ENCODE measurements around the gene NOVA2.

GRCh38 chr19:45938733-45939319 lies 34.8 kb downstream of the NOVA2 start:
- TF ChIP-seq RBM14 (IDR thresholded peaks at IDR 0.05; ENCODE audit: borderline replicate concordance, insufficient read depth, low read depth, low read length) (no peak), ZNF511 (CRISPR knock-in tag; IDR thresholded peaks at IDR 0.05) (no peak), NCOA1 (IDR thresholded peaks at IDR 0.05; ENCODE audit: low read depth) (peak; percentile 73; the same call in 1 of the 2 replicates), CTCF (IDR thresholded peaks at IDR 0.05 in 2 of 3, conservative IDR thresholded peaks at IDR 0.05 in 1 of 3; ENCODE audit: insufficient read depth in 2 of 3, low read depth in 1 of 3, low read length in 3 of 3) (no peak), SNIP1 (IDR thresholded peaks at IDR 0.05; ENCODE audit: low read depth) (no peak), TAF15 (IDR thresholded peaks at IDR 0.05; ENCODE audit: low read depth, low read length) (no peak), HINFP (tag; conservative IDR thresholded peaks at IDR 0.05; ENCODE audit: low read depth) (no peak), MYNN (IDR thresholded peaks at IDR 0.05) (no peak), MYNN (CRISPR knock-in tag; IDR thresholded peaks at IDR 0.05) (no peak), EP400 (IDR thresholded peaks at IDR 0.05) (no peak), ZNF232 (CRISPR knock-in tag; IDR thresholded peaks at IDR 0.05) (no peak), TAF1 (IDR thresholded peaks at IDR 0.05; ENCODE audit: control insufficient read depth, extremely low read depth, insufficient read depth, low read length, severe bottlenecking) (no peak)
